SH-SY5Y (cell line): ENCODE measurements around the gene RCN2.

Source experiments
- GATA2 ChIP-seq: IDR thresholded peaks from 2 replicates; pipeline ENCODE4 v1.6.1; 2011; ENCODE audit warnings: mild to moderate bottlenecking, low read depth, low read length
- GATA3 ChIP-seq: IDR thresholded peaks from 2 replicates; pipeline ENCODE4 v1.6.1; 2011; ENCODE audit warnings: low read depth, mild to moderate bottlenecking, low read length, moderate library complexity

RCN2 gene

GRCh38 chr15:76979331-76979925 is 47.9 kb downstream of the RCN2 start:
- TF ChIP-seq GATA2 (no peak), GATA3 (no peak)

GRCh38 chr15:76979996-76980520 is 48.5 kb downstream of the RCN2 start:
- TF ChIP-seq GATA2 (no peak), GATA3 (no peak)

GRCh38 chr15:76982356-76982755 is 50.8 kb downstream of the RCN2 start:
- TF ChIP-seq GATA3 = no peak
- no peak for TF ChIP-seq GATA2

- no peak for TF ChIP-seq GATA2
- TF ChIP-seq GATA3 = no peak
Observed at GRCh38 chr15:76982756-76983155, 51.2 kb downstream of the RCN2 start.

GRCh38 chr15:76983590-76984375 is 52.2 kb downstream of the RCN2 start:
- TF ChIP-seq GATA3 = no peak
- no peak for TF ChIP-seq GATA2

GRCh38 chr15:76986743-76987142 is 55.2 kb downstream of the RCN2 start:
- no peak for TF ChIP-seq GATA3
- no peak for TF ChIP-seq GATA2

GRCh38 chr15:76987276-76987675 is 55.7 kb downstream of the RCN2 start:
- TF ChIP-seq GATA2 (no peak), GATA3 (no peak)

- TF ChIP-seq GATA2 (no peak), GATA3 (no peak)
Observed at GRCh38 chr15:76987896-76988860, 56.6 kb downstream of the RCN2 start.

- no peak for TF ChIP-seq GATA3
- TF ChIP-seq GATA2 = no peak
Observed at GRCh38 chr15:76988867-76989780, 57.6 kb downstream of the RCN2 start.

- TF ChIP-seq GATA3 (no peak), GATA2 (no peak)
Observed at GRCh38 chr15:76991048-76991447, 59.5 kb downstream of the RCN2 start.

- TF ChIP-seq GATA3 (no peak), GATA2 (no peak)
Observed at GRCh38 chr15:76991741-76992645, 60.4 kb downstream of the RCN2 start.

GRCh38 chr15:76993114-76993725 is 61.7 kb downstream of the RCN2 start:
- no peak for TF ChIP-seq GATA3
- no peak for TF ChIP-seq GATA2
